Islet precursor cell (in vitro differentiated cells): ENCODE results near the gene PRR20G.
"Not testable (repeated sequence)": the region's sequence is repeated elsewhere in the genome, so short reads cannot be mapped to it uniquely, and the experiment has no call there.

ENCODE experiments used
- DNase-seq: peaks from one replicate; pipeline ENCODE4 v3.0.0-alpha.2; 2018

Gene PRR20G

GRCh38 chr3:127296959-127297358 is 9.1 kb upstream of the PRR20G start:
- DNase-seq, result no peak

GRCh38 chr3:127296166-127296565 is 8.3 kb upstream of the PRR20G start:
- no peak for DNase-seq

GRCh38 chr3:127293650-127294049 is 5.8 kb upstream of the PRR20G start:
- DNase-seq, result not testable (repeated sequence)

DNA sequence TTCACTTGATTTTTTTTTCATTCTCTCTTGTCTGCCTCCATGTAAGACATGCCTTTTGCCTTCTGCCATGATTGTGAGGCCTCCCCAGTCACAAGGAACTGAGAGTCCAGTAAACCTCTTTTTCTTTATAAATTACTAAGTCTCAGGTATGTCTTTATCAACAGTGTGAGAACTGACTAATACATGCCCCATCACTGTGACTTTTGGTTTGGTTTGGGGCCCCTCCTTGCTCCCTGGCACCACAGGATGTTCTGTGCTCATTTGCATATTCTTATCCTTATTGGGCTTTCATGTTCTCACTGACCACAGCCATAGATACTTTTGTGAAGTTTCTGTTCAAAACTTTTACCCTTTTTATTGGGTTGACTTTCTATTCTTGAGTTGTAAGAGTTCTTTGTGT is 3.8 kb upstream of the PRR20G start:
- DNase-seq, result no peak

- no peak for DNase-seq
Observed at GRCh38 chr3:127291114-127291513, 3.3 kb upstream of the PRR20G start.

GRCh38 chr3:127289706-127290575 is 2.1 kb upstream of the PRR20G start:
- DNase-seq, result no peak

DNA sequence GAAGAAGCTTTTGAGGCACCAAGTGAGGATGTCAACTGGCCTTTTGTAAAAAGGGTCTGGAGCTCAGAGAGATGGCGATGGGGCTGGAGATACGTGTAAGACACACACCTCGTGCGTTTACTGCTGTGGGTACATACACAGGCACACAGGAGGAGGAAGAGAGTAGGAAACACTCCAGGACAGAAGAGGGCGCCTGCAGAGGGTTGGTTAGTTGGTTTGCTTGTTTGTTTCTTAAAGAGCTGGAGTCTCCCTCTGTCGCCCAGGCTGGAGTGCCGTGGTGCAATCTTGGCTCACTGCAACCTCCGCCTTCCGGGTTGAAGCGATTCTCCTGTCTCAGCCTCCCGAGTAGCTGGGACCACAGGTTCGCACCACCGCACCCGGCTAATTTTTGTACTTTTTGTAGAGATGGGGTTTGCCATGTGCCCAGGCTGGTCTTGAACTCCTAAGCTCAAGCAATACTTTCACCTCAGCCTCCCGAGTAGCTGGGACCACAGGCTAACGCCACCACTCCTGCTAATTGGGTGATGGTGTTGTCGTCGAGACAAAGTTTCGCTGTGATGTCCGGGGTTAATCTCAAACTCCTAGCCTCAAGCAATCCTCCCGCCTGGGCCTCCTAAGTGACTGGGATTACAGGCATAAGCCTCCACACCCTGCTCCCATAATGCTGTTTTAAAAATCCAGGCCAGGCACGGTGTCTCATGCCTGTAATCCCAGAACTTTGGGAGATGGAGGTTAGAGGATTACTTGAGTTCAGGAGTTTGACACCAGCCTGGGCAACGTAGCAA is 1.3 kb upstream of the PRR20G start:
- no peak for DNase-seq

GRCh38 chr3:127288343-127288742 is 497 bp upstream of the PRR20G start:
- DNase-seq, result no peak

- no peak for DNase-seq
Observed at GRCh38 chr3:127286571-127287140, 1.2 kb downstream of the PRR20G start.

DNA sequence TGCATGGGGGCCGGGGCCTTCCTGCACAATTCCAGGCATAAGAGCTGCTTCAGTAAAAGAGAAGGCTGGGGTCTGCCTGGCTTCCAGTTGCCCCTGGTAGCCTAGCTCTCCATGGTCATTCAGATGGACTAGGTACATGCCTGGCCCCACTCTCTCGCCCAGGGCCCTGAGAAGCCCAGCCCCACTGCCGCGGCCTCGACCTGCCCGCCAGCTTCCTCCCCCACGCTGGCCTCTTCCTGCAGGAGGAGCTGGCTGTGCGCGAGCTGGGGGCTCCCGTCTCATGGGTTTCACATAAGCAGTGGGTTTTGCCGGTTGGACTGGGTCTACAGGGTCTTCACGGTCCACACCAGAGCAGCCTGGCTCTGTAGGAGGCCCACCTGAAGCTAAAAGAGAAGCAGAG is 3.6 kb downstream of the PRR20G start:
- no peak for DNase-seq

DNA sequence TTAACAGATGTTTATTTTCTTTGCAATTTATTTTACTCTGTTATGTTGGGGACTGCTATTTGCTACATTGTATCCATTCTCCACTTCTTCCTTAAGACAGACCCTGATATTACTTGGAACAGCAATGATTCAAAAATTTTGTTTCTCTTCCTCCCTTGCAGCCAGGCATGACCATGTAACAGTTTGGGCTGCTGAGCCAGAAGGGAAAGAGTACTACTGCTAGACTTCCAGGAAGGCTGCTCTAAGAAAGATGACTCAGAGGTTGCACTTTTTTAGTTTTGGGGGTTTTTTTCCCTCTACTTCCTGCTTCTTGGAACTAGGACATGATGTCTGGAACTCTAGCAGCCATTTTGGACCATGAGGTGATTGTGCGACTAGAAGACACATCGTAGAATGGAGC is 10.3 kb downstream of the PRR20G start:
- no peak for DNase-seq

DNA sequence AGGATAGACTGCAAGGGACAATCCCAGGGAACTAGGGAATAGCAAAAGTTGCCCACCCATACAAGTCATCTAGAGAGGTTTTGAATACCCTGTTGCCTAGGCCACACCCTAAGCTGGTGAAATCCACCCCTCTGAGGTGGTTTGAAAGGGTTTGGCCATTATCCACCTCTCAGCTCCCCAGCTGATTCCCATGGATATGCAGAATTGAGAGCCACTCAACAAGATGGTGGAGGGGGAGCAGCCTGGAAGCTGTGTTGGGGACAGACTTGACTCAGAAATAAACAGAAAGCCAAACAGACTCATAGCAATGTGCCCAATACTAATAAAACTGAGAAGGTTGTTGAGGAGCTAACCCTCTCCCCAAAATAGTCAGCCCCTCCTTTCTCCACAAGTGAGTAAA is 10.9 kb downstream of the PRR20G start:
- DNase-seq, result no peak

DNA sequence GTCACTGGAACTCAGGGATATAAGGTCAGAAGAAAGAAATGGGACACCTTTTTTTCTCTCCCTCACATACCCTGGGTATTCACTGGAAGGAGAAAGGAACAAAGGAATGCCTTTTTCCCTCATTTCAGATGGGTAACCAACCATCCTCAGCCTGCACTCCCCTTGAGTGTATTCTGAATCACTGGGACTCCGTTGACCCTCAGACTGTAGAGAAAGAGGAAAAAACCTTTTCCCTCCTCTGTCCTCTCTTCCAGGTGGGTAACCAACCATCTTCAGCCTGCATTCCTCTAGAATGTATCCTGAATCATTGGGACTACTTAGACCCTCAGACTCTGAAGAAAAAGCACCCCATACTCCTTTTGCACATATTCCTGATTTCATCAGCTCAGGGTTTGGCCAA is 11.4 kb downstream of the PRR20G start:
- no peak for DNase-seq

DNA sequence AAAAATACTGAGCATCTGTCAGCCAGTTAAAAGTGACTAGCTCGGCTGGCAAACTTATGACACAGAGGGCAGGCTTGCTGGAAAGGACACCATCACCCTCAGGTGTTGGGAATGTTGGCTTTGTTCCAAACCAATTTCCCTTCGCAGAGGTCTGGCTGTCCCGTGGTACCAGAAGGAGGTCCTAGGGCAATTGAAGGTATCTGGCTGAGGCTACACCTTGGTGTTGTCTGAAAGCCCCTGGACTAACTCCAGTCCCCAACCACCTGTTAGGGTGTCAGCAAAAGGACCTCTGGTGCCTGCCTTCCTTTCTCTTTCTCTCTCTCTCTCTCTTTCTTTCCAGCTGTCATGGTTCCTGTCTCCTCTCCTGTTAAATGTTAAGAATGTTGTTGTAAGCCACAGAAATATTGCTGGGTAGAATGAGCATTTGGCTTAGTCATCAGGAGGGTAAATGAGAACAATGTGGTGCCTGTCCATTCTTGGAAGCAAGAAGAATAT is 12.5 kb downstream of the PRR20G start:
- DNase-seq, result no peak

- DNase-seq, result no peak
Observed at GRCh38 chr3:127274200-127274760, 13.6 kb downstream of the PRR20G start.

DNA sequence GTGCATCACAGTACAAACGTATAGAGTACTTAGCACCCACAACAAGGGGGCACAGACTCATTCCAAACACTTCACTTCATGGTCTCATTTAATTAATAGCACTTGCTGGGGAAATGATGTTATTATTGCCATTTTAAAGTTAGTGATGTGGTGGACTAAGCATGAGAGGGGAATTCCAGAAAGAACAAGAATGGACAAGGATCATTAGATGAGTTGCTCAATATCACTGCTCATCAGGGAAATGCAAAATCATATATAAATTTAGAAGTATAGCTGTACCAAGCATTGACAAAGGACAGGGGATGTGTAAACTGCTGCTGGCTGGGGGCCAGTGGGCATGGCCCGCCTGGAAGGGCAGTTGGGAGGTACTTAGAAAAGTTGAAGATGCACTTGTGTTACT is 14.6 kb downstream of the PRR20G start:
- DNase-seq, result no peak

GRCh38 chr3:127266186-127266585 is 21.7 kb downstream of the PRR20G start:
- no peak for DNase-seq

DNA sequence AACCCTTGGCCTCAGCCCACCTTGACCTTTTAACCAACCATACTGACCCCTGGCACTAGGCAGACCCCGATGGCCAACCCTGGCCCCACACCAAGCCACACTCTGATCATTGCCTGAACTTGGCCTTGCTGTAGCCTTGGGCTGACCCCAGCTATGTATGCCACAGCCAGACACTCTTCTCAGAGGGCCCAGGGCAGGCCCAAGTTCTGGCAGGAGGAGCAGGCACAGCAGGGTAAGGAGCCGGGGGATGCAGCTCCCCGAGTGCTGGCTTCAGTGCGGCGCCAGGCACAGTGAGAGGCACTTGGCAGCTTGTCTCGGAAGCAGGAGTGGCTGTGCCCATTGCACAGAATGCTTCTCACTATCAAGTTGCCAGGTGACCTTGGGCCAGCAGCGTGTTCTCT is 22.3 kb downstream of the PRR20G start:
- DNase-seq, result no peak

DNA sequence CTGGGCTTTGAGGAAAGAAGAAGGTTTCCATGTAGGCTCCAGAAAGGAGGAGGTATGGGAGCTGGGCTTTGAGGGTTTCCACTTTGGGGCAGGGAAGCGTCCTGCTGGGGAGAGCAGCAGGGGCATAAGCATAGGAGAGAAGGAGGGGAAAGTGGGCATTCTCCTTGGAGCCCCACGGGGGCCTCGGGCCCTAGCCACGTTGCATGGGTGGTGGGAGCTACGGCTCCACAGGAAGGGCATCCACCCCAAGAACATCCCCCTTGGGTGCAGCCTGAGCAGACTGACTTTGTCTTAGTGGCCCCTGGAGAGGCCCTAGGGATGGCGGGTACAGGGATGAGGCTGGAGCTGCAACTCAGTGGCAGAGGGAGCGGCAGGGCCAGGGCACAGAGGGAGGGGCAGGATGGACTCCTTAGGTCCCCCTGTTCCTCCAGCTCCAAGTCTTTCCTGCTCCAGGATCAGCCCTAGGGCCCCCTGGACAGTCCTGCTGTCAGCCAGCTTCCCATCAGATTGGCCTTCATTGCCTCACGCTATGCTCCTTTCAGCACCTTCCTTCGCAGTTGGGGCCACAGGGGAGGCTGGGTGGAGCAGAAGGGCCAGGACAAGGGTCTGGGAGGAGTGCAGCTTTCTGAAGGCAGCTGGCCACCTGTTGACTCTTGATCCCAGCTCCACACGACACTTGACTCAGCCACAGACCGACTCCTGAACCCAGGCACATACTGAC is 22.9 kb downstream of the PRR20G start:
- no peak for DNase-seq

- DNase-seq, result no peak
Observed at GRCh38 chr3:127264292-127264691, 23.6 kb downstream of the PRR20G start.

- no peak for DNase-seq
Observed at GRCh38 chr3:127263586-127264231, 24.1 kb downstream of the PRR20G start.

- DNase-seq, result no peak
Observed at GRCh38 chr3:127263037-127263436, 24.8 kb downstream of the PRR20G start.
